Measurements from ENCODE around the gene TIAM2.

TIAM2 gene

DNA sequence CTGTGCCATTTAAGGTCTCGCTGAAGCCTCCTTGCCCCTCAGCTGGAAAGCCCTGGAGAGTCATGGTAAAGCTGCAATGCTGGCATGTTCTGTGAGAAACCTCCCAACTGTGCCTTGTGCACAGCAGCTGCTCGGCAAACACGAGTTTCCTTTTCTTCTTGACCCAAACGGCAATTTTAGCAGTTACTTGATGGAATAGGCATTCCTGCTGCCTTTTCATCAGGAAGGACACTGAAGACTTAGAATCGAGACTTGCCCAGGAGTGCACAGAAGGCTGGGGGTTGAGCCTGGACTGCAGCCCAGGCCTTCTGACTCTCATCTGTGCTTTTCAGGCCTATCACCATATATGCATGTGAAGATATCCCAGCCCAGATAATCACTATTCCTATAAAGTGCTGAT is 240.0 kb downstream of the TIAM2 start:
- DNase-seq (ENCODE audit: low read depth) = no peak

GRCh38 chr6:155237613-155238012 is 242.5 kb downstream of the TIAM2 start:
- DNase-seq (ENCODE audit: low read depth) = no peak

DNA sequence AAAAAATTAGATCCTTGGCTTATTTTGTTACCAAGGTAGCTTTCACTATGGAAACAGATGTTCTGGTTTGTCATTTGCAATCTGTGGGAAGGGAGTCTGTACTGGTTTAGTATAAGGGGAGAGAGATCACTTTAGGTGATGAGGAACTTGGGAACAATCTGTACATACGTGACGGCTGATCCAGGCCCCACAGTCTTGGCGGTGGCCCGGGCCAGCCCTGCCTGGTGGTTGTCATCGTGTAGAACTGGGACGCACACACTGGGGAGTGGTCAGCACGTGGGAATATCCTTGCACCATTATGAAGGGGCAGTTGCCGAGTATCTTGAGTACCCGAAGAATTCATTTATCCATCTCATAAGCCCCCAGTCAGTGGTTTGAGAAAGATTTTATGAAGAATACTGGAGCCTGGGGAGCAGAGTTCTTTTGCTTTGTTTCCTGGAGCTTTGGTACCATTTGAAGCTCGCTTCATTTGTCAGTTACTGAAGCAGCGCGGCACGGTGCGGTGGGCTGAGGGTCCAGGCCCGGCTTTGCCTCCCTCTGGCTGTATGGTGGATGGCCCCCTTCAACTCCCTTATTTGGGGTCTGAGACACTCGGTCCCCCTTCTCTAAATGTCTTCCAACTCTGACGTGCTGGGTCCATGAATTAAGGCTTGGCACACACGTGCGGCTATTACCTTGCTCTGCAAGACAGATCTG is 245.9 kb downstream of the TIAM2 start:
- no peak for DNase-seq (ENCODE audit: low read depth)

DNA sequence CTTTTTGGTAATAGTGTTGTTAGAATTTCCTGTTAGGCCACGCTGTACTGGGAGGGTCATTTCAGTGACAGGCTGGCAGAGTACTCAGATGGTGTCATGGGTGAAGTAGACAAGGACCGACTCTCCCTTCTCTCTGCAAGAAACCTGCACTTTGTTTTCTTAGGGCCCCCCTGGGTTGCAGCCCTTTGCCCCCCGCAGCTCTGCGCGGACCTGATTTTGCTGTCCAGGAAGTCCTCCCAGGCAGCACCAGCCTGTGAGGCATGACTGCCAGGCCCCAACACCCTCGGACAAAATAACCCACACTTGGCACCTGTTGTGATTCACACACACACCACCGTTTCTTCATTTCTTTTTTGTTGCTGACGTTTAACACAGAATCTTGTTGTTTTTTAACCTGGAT is 246.9 kb downstream of the TIAM2 start:
- no peak for DNase-seq (ENCODE audit: low read depth)

- no peak for DNase-seq (ENCODE audit: low read depth)
These were observed 249.3 kb downstream of the TIAM2 start for GRCh38 chr6:155244434-155244833.

- no peak for DNase-seq (ENCODE audit: low read depth)
These were observed 250.1 kb downstream of the TIAM2 start for GRCh38 chr6:155245193-155245592.

DNA sequence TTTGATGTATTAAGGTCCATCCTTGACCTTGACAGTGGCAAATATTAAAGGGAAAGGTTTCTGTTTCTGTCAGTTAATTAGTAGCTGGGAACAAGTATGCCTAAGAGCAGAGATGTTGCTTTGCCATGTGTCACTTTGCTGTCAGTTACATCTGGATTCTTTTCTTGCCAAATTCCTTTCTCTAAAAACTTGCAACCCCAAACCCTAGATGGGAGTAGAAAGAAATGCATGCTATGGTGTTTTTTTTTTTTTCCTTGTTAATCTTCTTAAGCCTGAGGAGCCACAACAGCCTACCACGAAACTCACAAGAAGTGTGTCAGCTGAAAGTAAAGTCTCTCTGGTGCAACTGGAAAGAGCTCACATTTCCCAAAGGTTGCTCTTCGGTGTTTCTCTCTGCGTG is 250.7 kb downstream of the TIAM2 start:
- DNase-seq (ENCODE audit: low read depth) = no peak

DNA sequence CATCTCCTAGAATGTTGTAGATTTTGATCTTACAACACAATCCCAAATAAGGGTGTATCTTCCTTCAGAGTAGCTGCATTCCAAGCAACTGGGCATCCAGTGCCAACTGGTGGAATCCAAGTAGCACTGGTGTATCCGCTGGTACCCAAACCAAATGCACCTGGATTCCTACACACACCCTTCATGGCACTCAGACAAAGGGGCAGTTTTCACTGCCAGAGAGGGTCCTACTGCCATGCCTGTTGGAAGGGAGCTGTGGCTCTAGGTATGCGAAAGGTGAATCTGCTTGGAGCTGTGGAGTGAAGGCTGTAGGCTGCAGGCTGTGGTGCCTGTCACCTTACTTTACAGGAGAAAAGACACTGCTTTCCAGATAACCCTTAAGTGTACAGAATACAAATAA is 251.7 kb downstream of the TIAM2 start:
- no peak for DNase-seq (ENCODE audit: low read depth)

- no peak for DNase-seq (ENCODE audit: low read depth)
These were observed 252.5 kb downstream of the TIAM2 start for GRCh38 chr6:155247618-155248007.

DNA sequence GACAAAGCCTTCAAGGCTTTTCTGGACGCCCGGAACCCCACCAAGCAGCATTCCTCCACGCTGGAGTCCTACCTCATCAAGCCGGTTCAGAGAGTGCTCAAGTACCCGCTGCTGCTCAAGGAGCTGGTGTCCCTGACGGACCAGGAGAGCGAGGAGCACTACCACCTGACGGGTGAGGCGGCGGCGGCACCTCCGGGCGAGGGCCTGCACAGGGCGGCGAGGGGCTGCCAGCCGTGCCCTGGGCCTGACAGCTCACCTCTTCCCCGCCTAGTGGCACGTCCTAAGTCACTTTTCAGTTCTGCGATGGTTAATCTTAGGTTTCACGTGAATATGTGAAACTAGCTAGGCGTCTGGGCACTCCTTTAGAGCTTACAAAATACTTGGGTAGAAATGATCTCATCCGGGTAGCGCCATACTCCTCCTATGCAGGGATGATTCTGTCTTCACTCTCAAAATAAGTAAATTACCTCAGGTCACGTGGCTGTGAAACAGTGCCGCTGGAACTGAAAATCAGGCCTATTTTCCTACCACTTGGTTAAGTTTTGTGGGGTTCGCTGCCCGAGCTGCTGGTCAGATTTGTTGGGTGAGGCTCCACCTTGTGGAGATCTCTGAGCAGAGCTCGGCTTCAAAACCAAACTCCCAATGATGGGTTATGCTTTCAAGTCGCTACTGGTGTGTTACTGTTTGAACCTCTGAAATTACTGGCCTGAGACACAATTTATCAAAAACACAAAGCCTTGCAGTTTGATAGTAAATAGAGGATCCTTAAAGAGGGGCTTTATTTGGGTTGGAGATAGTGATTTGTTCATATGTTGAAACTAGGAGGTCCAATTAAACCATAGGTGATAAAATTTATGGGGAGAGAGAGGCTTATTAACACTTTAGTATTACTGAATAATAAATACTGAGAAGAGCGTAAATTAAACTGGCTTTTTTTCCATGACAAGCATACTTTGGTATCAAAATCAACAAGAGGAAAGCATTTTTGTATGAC is 253.2 kb downstream of the TIAM2 start:
- no peak for DNase-seq (ENCODE audit: low read depth)

- no peak for DNase-seq (ENCODE audit: low read depth)
These were observed 255.7 kb downstream of the TIAM2 start for GRCh38 chr6:155250701-155251381.

DNA sequence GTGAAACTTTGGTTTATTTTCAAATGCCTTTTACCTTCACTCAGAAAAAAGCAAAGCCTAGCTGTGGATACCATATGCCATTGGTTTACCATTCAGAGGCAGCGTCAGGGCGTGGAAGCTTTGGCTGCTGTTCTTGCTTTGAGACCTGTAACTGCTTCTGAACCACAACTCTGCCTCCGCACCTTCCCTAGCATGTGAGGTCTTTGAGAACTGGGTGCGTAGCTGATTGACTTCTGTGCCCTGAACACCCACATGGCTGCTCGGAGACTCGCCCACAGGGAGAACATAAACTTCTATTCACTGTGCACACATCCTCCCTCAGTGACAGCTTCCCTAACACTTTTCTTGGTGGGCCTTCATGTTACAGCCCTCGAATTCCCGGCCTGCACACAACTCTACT is 257.5 kb downstream of the TIAM2 start:
- DNase-seq (ENCODE audit: low read depth) = no peak

DNA sequence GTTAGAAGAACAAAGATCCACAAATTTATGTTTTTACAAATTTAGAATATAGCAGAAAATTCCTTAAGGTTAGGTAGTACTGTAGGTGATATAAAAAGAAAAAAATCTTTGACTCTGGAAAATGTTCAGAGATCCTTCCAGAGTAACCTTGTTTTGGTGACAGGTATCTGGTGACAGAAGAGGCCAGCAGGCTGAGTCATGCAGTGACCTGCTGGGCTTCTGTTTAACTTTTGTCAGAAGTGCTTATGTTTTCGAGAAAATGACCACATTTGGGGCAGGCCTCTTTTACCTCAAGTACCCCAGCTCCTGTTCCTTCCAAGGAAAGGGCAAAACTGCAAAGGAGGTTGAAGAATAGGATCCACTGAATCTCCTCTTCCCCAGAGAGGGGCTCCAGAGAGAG is 258.2 kb downstream of the TIAM2 start:
- no peak for DNase-seq (ENCODE audit: low read depth)

GRCh38 chr6:155254139-155254538 is 259.0 kb downstream of the TIAM2 start:
- no peak for DNase-seq (ENCODE audit: low read depth)

- no peak for DNase-seq (ENCODE audit: low read depth)
These were observed 261.1 kb downstream of the TIAM2 start for GRCh38 chr6:155256122-155256795.

GRCh38 chr6:155257796-155258195 is 262.7 kb downstream of the TIAM2 start:
- no peak for DNase-seq (ENCODE audit: low read depth)

DNA sequence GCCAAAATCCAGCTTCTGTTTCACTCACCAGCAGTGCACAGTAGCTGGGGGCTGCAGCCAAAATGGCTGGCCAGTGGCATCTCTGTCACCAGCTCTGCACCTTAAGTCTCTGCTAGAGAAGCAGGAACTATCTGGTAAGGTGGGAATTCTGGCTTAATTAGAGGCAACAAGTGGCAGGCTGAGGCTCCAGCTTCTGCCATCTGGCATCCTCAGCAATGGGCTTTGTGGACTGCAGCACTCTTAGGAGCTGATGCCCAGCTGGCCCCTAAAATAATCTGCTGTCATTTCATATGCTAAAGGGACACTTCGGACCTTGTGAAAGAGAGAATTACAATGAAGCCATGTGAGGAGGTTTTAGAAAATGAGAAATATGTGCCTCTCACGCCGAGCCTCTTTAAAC is 264.1 kb downstream of the TIAM2 start:
- DNase-seq (ENCODE audit: low read depth) = no peak

- no peak for DNase-seq (ENCODE audit: low read depth)
These were observed 264.8 kb downstream of the TIAM2 start for GRCh38 chr6:155259897-155260296.

- DNase-seq (ENCODE audit: low read depth) = no peak
These were observed 265.6 kb downstream of the TIAM2 start for GRCh38 chr6:155260686-155261085.

DNA sequence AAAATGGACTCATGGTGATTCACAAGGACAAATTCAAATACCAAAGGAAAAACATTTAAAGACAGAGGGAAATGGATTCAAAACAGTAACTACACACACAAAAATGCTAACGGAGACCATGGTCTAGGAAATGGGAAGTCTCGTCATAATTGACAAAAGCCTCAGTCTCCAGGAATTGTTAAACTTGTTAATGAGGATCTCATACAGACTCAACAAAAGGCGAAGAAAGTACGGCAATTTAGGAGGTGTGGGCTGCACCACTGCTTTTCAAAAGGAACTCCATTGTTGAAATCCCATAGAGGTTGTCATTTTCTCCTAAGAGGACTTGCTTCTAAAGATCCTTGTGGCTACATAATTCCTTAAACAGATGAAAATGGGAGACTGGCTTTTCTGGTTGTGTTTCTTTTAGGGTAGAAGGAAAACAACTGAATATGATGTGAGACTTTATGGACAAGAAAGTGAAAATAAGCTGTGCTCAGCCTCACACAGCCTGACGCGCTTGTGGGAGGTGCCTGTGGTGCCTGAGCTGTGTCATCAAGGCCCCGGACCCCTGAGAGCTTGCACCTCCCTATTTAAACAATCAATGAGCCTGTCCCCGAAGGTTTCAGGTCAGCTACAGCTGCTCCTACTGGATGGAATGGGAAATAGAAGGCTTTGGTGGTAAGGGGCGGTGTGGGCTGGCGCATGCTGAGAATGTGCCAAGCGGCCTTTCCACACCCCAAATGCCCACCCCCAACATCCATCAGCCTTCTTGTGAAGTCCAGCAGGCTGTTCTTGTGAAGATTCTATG is 266.2 kb downstream of the TIAM2 start:
- no peak for DNase-seq (ENCODE audit: low read depth)

DNA sequence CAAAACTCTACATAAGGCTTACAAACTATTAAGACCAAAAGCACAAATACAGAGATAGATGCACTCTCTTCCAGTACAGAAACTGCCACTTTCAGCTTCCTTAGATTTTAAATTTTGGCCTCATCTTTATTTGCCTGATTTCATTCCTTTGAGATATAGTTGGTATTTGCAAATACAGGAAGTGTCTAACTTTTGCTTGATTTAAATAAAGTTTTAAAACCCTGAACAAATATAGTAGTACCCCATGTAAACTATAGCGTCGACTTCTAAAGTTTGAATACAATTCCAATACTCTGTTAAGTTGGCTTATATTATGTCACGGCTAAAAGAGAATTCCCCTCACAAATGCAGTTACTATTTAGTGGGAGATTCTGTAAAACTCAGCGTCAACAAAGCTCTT is 267.5 kb downstream of the TIAM2 start:
- no peak for DNase-seq (ENCODE audit: low read depth)
